GM04504 (cell line): ENCODE measurements around the gene MYO7A.

Source experiments
- DNase-seq: peaks from one replicate; pipeline ENCODE4 v3.0.0-alpha.2; 2012; ENCODE audit warnings: low read depth

The MYO7A gene

DNA sequence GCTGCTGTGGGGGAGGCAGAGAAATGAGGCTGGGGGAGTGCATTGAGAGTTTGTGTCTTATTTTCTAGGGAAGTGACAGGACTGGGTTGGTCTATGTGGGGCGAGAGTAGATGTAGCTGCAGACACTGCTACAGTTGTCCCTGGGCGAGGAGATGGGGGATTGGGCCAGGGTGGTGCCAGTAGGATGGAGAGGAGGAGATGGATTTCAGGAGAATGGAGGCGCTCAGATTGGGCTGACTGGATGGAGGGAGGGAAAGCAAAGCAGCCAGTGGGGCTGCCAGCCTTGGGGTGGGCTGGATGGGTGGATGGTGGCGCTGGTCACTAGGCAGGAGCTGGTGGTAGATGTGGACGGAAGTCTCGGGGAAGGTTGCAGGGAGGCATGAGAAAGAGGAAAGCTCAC lies 16.1 kb upstream of the MYO7A start:
- no peak for DNase-seq

DNA sequence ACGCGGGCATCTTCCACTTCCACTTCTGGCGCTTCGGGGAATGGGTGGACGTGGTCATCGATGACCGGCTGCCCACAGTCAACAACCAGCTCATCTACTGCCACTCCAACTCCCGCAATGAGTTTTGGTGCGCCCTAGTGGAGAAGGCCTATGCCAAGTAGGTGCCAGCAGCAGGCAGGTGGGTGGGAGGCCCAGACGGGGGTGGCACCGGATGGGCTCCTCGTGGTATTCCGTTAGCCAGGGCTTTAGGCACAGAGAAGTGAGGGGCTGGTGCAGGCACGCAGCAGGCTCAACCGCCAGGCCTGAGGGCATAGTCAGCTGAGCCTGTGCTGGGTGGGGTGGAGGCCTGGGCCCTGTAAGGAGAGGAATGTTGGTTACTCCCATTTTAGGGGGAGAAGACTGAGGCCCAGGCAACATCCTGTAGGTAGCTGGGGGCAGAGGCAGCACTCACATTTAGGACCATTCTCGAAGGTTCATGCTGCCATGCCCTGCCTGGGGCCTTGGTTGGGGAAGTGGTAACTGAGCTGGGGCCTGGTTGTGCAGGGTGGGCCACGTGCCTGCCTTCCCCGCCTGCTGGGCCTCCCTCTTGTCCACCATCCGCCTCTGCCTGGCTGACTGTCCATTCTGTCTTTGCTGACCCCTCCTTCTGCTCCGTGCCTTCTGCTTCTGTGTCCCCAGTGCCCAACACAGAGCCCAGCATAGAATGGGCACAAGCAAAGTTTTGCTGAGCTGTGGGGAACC lies 15.2 kb upstream of the MYO7A start:
- DNase-seq: no peak

DNA sequence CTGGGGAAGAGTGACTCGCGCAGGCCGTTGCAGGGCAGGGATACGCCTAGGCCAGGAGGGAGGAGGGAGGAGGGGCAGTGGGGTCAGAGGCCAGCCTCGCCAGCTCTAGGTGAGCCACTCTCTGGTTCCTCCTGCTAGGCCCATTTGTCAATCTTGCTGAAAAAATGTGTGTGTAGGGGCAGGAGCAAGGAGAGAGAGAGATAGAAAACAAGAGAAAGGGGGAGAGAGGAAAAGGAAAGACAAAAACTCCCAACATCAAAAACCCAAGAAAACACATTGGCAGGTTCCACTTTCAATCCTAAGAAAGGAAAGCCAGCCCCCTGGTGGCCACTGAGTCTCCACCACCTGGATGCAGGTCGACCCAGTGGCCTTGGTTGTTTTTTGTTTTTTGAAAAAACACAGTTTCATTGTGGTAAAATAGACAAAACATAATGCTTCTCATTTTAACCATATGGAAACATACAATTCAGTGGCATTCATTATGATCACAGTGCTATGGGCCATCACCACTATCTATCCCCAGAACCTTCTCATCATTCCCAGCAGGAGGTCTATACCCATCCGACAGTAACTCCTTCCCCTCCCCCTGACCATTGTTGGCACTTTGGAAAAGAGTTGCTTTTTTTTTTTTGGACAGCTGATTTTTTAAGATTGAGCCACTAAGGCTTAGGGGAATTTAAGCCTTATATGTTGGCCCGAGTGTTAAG lies 14.5 kb upstream of the MYO7A start:
- no peak for DNase-seq

DNA sequence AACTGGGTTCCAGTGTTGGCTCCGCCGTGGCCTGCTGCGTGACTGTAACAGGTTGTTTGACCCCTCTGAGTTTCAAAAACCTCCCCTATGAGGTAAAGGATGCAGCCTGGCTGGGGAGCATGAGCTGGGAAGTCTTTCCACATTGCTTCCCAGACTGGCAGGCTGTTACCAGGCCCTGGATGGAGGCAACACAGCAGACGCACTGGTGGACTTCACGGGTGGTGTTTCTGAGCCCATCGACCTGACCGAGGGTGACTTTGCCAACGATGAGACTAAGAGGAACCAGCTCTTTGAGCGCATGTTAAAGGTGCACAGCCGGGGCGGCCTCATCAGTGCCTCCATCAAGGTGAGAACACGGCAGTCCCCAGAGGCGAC lies 14.0 kb upstream of the MYO7A start:
- DNase-seq: no peak

DNA sequence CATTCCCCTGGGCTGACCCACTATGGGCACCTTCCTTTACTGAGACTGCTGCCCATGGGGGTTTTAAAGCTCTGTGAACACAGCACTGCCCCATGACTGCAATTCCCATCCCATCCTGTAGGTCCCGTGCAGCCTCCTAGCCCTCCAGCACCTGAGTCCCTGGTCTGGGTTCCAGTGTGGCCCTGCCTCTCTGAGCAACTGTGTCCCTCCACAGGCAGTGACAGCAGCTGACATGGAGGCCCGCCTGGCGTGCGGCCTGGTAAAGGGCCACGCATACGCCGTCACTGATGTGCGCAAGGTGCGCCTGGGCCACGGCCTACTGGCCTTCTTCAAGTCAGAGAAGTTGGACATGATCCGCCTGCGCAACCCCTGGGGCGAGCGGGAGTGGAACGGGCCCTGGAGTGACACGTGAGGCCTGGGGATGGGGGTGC lies 12.8 kb upstream of the MYO7A start:
- no peak for DNase-seq

DNA sequence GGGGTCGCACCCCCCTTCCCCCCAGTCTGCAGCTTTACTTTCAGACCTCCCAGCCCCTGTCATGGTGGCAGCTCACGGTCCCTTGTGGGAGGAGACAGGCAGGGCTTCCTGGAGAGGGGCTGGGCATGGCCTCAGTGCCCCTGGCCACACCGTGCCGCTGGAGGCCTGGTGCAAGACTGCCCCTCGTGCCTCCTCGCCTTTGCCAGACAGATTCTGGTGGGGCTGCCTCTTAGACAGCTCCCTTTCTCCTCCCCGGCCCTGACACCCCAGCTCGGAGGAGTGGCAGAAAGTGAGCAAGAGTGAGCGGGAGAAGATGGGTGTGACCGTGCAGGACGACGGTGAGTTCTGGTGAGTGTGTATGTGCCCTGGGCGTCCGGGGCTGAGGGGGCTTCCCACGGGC lies 12.1 kb upstream of the MYO7A start:
- no peak for DNase-seq

DNA sequence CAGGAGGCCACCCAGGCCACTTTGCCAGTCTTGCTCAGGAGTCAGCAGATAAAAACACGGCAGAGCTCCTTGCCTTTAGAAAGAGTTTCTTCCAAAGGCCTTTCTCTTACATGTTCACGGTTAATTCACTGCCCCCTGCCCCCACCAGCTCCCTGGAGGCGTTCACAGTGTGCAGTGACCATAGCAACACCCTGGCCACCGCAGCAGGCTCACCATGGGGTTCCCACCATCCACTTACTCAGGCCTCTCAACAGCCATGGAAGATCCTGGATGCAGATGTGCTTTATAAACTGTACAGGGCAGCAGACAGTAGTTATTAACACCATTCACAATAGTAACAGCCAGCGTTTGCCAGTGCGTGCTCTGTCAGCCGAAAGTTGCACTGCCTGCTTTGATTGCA lies 10.6 kb upstream of the MYO7A start:
- no peak for DNase-seq

DNA sequence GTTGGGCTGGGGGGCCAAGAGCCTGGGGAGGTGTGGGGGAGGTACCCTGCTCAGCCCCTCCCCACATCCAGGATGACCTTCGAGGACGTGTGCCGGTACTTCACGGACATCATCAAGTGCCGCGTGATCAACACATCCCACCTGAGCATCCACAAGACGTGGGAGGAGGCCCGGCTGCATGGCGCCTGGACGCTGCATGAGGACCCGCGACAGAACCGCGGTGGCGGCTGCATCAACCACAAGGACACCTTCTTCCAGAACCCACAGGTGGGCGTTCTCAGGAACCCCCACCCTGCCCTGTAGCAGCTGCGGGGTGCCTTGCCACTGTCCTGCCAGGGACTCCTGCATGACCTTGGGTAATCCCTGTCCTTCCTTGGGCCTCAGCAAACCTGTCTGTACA lies 10.0 kb upstream of the MYO7A start:
- DNase-seq: no peak

DNA sequence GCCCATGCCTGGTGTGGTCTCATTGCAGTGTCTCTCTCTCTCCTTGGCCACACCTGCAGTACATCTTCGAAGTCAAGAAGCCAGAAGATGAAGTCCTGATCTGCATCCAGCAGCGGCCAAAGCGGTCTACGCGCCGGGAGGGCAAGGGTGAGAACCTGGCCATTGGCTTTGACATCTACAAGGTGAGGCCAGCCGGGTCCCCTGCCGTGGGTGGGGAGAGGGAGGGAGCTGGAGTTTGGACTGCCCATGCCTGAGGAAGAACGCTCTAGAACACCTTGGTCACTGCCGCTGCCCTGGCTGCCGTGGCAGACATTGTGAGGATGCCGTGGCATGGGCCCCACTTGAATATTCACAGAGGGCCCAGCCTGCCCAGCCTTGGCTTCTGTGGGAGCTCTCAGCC lies 9.1 kb upstream of the MYO7A start:
- DNase-seq: no peak

DNA sequence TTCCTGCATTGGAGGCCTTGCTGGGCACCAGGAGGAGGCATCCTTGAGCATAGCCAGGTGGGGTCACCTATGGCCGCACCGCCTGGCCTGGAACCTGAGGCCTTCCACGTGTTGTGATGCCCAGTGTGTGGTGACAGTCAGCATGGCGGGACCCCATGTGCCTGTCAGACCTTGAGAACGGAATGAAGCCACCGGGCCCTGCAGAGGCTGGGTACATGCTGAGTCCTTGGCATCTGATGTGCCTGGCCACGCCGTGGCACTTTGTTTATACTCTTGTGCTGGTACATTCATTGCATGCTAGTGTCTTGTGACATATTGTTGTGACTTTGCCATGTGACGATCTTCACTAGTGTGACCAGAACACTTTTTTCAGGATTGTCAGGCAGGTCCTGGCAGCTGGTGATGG lies 8.5 kb upstream of the MYO7A start:
- no peak for DNase-seq

DNA sequence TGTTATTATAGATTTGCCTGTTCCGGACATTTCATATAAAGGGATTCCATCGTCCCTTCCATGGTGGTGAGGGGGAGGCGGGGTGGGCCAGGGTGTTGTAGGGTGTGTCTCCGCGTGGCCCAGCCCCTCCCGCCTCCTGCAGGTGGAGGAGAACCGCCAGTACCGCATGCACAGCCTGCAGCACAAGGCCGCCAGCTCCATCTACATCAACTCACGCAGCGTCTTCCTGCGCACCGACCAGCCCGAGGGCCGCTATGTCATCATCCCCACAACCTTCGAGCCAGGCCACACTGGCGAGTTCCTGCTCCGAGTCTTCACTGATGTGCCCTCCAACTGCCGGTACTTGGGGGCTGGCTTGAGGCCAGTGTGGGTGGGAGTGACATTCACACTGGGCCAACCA lies 7.5 kb upstream of the MYO7A start:
- DNase-seq: no peak

DNA sequence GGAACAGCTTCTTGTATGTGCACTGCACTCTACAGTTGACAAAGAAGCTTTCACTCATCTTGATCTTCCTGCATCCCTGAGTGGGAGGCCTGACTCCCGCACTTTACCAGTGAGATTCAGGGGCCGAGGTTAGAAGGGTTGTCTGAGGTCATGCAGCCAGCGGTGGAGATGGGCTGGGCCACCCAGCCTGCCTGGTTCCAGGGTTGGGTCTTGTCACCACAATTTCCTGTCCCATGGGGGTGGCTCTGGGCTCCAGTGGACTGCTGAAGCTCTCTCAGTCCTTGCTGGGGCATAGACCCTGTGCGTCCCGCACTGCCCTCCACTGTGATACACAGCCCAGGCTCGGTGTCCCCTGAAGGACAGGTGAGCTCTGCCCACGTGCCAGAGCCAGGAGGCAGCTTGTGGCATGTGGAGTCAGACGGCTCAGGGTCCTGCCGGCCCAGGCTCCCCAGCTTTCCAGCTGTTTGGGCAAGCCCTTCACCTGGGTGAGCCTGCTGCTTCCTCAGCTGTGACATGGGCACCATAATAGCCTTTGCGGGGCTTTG lies 6.9 kb upstream of the MYO7A start:
- DNase-seq: no peak

DNA sequence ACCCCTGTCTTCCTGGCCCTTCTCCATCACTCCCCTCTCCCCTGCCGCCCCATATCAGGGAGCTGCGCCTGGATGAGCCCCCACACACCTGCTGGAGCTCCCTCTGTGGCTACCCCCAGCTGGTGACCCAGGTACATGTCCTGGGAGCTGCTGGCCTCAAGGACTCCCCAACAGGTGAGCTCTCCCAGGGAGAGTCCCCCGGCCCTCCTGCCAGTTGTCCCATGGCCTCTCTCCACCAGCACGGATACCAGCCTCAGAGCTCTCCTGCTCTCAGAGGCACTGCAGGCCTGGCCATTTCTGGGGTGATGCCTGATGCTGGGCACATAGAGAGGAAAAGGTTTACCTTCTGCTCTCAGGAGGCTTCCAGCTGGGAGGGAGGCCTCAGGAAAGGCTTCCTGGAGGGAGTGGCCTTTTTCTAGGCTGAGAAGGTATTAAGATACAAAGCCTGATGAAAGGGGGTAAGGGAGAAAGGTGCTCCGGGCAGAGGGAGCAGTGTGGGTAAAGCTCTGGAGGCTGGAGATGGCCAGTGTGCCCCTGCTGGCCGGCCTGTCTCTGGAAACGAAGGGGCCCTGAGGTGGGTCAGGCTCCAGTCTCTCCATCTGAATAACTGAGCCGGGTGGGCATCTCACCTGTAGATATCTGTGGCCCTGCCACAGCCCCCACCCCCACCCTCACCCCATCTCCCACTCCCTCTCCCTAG lies 6.0 kb upstream of the MYO7A start:
- no peak for DNase-seq

DNA sequence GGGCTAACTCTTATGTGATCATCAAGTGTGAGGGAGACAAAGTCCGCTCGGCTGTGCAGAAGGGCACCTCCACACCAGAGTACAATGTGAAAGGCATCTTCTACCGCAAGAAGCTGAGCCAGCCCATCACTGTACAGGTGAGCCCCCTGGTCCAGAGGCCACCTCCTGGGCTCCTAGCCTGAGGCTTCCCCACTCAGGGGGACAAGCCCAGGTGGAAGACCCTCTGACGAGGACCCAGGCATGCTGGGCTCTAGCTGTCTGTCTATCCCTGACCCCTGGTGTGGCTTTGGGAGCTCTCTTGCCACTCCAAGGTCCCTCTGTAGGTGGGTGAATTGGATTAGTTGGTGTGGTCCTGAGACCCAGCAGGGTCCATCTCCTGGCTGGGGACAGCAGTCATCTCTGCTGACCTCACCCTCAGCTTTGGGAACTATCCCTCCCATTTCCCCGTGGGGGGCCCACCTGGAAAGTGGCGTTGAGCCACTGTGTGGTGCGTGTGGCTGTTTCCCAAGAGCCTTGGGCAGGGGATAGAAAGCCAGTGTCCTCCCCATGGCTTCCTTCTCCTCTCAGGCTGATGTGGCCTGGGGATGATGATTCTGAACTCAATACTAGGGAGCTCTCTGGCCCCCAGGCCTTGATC lies 5.4 kb upstream of the MYO7A start:
- no peak for DNase-seq

DNA sequence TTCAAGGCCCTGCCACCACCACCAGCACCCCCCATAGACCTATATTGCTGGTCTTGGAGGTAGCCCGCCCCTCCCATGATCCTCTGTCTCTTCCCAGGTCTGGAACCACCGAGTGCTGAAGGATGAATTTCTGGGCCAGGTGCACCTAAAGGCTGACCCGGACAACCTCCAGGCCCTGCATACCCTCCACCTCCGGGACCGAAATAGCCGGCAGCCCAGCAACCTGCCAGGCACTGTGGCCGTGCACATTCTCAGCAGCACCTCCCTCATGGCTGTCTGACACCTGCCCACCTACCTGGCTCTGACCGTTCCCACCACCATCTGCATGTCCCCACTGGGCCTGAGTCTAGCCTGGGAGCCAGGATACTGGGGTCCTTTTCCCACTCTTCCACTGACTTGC lies 4.5 kb upstream of the MYO7A start:
- DNase-seq: no peak

DNA sequence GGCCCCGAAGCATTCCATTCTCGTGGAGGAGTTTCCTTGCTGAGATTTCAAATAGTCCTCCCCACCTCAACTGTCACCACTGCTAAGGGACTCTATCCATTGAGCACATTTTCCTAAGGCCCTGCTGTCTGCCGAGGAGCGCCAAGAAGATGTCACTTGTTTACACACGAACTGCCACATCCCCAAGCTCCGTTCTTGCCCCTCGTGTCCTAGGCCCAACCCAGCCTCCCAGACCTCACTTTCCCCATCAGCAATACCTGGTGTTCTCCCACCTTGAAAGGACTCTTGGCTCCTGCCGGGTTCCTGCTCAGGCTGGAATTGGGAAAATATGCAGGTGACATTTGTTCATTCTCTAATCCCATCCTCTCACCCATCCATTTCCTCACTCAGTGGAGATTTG lies 4.0 kb upstream of the MYO7A start:
- DNase-seq: no peak

DNA sequence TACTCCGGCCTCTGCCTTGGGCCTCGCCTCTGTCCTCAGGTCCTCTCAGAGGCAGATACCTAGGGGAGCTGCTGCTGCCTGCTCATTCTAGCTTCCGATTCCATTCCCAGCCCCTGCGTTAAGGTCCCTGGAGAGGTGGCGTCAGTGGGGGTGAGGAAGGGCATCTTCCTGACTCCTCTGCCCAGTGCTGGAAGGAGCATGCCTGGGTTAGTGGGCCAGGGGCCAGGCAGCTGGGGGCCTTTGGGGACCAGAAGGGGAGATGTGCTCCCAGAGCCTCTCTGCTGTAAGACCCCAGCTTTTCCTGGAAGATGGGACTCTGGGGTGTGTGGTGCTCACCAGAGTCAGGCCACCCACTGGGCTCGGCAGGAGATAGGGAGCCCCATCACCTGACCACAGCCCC lies 3.6 kb upstream of the MYO7A start:
- no peak for DNase-seq

DNA sequence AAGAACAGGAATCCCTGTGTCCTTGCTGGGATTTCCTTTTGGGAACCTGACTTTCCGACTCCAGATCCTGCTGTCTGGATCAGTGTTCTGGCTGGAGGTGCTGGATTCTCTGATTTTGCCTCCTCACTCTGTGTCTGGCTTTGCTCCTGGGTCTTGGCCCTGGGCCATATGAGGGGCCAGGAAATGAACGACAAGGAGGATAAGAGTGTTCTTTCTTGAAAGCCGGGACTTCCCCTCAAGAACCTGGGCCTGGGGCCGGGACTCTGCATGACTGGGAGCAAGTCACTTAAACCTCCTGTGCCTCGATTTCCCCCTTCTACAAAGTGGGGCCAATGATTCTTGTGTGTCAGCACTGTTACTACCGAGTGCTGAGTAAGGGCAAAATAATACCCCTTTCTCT lies 2.9 kb upstream of the MYO7A start:
- no peak for DNase-seq

DNA sequence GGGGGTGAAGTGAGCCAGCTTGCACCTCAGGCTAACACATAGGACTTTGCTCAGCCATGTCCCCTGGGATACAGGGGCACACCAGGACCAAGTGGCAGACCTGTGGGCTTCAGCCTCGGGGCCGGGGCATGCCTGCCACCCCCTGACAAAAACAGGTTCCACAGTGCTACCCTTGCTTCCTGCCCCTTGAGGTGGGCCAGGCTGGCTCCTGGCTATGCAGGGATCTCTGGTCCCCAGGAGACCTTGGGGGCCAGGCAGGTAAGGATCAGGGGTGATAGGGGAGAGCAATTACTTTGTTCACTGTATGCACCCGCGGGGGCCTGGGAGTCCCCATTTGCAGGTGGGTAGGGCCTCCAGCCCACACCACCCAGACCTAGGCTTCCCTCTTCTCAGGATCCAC lies 2.4 kb upstream of the MYO7A start:
- no peak for DNase-seq

DNA sequence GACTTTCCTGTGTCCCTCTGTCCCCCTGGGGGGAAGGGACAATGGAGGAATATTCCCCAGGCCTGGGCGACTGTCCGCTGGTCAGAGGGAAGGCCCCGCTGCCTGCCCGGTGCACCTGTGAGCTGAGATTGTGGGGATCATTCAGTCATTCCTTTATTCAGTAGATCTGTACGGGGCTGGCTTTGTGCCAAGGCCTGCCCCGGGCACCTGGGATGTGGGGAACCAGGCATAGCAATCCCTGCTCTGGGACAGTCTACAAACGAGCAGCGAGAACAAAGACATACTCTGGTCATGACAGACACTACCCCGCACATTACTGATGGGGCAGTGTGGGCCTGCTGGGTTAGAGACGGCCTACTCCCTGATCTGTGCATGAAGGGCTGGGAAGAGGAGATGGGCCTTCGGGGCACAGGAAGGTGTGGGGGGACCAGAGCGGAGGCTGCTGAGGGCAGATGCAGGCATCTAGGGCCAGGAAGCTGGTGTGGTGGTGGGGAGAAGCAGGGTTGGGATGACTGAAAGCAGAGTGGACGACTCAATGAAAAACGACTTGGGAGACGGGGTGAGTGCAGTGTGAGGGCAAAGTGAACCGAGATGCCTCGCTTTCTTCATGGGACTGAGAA lies 1.8 kb upstream of the MYO7A start:
- DNase-seq: no peak

DNA sequence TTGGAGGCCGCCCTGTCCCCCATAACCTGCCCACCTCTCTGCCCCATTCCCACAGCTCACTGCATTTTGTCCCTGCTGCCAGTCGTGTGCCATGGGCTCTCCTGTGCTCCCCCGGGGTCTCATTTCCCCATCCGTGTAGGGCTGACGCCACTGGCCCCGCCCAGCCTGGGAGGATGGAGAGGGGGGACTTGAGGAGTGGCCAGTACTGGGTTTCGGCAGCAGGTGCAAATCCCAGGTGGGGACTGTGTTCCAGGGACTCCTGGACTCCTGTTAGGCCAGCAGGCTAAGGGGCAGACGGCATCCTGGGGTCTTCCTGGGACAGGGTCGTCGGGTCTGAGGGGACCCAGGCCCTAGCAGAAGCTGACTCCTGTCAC lies 1.2 kb upstream of the MYO7A start:
- DNase-seq: no peak

DNA sequence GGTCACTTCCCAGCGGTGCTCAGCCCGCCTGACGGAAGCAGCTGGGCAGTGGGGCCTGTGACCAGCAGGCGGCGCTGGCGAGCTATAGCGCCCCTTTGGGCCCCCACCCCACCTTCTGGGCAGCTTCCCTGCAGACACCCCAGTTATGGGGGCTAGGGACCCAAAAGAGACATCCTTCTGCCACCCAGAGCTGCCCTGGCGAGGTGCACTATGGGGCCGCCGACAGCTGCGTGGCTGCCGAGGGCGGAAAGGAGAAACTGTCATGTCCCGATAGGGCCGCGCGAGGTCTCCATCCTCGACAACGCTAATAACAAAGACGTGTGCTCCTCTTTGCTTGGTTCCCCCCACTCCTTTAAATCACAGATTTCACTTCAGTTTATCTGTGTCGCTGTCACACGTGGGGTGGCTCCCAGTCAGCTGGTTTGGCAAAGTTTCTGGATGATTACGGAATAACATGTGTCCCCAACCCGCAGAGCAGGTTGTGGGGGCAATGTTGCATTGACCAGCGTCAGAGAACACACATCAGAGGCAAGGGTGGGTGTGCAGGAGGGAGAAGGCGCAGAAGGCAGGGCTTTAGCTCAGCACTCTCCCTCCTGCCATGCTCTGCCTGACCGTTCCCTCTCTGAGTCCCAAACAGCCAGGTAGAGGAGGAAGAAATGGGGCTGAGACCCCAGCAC lies 673 bp upstream of the MYO7A start:
- no peak for DNase-seq
